AG08395 (cell line): Measurements from ENCODE around the gene PTPRCAP.
A peak's percentile ranks its signal among the peaks of the same experiment; 100 is the strongest.
"Not testable (repeated sequence)": the region's sequence is repeated elsewhere in the genome, so short reads cannot be mapped to it uniquely, and the experiment has no call there.

Source experiments
- DNase-seq: peaks from one replicate; pipeline ENCODE4 v3.0.0; 2012; ENCODE audit warnings: mixed read lengths, low spot score

PTPRCAP gene

DNA sequence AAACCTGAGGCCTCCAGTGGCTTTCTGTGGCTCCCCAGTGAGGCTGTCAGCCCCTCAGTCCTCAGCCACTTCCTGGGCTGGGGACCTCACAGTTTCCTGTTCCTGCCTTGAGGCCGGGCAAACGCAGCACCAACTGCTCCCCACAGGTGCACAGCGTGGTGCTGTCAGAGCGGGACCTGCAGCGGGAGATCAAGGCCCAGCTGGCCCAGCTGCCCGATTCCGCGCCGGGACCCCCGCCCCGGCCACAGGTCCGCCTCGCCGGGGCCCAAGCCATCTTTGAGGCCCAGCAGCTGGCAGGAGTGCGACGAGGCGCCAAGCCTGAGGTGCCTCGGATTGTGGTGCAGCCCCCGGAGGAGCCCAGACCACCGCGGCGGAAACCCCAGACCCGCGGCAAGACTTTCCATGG is 28.2 kb downstream of the PTPRCAP start:
- no peak for DNase-seq

DNA sequence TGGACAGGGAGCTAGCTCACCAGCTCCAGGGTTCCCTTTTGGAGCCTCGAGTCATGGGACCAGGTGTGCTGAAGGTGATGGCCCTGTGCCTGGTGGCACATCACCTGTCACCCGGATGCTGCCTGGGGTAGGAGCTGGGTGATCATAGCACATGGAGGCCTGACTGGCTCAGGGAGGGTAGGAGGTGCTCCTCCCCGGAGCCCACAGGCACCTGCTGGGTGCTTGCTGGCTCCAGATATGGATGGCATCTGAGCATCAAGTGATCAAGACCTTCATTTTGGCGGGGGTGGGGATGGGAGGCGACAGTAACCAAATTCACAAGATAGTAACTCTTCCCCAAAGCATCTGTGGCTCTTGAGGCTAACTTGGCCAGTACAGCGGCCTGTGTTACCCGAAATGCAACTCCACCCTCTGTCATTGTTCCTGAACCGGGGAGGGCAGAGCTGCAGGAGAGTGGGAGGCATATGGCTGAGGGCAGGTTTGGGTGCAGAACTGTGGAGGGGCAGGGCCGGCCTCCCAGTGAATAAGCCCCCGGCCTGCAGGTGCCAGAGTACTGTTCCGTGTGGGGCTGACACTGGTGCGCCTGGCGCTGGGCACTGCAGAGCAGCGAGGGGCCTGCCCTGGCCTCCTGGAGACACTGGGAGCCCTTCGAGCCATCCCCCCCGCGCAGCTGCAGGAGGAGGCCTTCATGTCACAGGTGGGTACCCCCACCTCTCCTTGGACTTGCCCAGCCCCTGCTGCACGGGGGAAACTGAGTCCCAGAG is 28.9 kb downstream of the PTPRCAP start:
- DNase-seq = no peak

DNA sequence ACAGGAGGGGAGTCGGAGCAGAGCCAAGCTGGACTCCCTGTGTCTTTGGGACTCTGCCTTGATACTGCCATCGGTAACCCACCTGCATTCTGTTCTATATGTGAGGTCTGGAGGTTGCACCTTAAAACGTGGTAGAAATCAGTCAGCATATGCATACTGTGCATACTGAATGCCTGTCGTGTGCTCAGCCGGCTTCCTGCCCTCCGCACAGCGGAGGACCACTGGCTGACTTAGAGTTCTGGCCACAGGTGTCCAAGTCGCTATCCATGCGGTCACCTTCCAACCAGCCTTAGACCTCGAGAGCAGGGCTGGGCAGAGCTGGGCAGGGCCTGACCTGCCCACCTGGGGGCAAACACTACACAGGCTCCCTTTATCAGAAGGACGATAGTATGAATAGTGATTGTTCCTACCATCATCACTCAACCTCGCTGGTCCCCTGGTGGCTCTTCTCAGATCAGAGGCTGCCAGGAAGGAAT is 29.8 kb downstream of the PTPRCAP start:
- no peak for DNase-seq

DNA sequence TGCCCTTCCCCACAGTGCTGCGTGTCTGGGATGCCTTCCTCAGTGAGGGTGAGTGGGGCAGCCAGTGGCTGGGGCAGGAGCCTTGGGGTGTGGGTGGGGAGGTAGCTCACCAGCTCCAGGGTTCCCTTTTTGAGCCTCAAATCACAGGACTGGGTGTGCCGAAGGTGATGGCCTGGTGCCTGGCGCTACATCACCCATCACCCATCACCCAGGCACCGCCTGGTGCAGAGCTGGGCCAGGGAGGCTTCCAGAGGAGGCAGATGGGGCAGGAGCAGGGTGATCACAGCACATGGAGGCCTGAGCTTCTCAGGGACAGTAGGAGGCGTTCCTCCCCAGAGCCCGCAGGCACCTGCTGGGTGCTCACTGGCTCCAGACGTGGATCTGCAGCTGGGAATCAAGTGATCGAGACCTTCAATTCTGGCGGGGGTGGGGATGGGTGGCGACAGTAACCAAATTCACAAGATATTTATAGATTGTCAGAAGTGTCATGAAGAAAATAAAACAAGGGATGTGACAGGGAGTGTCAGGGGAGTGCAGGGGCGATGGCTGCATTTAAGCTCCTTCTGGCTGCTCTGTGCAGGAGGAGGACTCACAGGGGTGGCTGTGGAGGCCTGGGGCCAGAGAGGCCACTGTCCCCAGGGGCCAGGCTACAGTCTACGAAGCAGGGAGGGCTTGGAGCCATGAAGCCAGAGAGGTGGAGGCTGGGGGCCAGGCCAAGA is 30.4 kb downstream of the PTPRCAP start:
- no peak for DNase-seq

DNA sequence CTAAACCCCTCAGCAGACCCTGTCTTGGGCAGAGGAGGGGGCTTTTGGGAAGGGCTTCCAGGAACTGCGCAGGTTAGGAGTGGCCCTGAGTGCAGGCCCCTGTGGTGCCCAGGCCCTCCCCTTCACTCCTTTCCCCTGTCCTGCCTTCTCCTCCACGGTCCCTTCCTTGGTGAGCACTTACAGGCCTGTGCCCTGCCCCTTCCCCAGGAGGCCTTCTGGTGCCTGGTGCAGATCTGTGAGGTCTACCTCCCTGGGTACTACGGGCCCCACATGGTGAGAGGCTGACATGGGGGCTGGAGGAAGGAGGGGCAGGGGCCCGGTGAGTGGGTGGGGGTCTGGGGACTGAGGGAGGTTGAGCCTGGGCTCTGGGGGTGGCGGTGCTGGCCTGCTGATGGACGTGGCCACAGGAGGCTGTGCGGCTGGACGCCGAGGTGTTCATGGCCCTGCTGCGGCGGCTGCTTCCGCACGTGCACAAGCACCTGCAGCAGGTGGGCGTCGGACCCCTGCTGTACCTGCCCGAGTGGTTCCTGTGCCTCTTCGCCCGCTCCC is 31.0 kb downstream of the PTPRCAP start:
- no peak for DNase-seq

DNA sequence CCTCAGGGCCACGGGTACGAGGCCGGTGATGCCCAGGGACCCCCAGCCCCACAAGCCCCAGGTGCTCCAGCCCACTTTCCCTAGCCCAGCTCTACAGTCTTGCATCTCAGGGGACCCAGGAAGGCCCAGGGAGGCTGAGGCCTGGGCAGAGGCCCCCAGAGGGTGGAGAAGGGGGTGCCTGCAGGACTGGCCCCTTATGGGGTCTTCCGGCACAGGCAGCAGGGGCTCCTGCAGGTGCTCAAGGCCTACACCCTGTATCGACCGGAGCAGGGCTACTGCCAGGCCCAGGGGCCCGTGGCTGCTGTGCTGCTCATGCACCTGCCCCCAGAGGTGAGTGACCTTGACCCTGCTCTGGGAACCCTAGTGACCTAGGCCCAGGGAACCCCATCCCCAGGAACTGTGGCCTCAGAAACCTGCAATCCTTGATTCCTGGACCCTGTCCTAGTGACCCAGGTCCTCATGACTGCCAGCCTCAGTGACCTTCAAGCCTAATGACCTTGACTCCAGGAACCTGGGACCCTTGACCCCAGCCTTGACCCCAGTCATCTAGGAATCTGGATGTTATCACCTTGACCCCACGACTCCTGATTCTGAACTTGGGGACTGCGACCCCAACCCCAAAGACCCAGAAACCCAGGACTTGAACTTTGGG is 31.7 kb downstream of the PTPRCAP start:
- no peak for DNase-seq

DNA sequence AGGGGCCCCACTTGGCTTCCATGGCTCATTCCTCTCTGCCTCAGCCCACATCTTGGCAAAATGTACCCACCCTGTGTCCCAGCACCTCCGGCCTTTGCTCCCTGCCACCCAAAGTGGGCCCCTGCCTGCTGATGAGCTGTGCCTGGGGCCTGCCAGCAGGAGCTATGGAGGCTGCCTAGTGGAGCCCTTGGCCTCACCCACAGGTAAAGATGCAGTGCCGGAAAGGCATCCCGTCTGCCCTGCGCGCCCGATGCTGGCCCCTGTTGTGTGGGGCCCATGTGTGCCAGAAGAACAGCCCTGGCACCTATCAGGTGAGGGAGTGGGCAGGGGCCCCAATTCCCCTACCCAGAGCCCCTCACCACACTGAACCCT is 32.3 kb downstream of the PTPRCAP start:
- no peak for DNase-seq

DNA sequence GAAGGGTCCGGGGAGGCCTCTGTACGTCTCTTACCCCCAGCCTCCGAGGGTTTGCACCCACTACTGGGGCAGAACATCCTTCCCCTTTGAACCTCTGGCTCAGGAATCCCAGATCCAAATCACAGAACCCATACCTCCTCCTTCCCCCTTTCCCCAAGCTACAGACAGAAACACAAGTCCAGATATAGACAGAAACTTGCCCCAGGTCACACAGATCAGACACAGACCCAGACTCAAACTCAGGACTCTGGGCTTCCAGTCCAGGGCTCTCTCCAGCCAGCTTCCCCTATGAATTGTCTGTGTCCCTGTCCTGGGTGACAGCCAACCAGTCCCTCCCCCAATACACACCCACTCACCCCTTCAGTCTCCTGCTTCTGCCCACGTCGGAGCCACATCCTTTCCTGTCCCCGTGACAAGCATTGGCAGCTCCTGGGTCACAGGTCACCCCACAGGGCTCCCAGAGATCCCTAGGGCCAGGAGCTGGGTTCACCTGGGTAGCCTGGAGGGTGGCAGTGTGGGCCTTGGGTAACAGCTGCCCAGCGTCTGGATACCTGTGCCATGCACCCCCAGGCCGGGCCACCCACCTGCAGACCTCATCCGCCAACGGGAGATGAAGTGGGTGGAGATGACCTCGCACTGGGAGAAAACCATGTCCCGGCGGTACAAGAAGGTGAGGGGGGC is 32.8 kb downstream of the PTPRCAP start:
- no peak for DNase-seq

DNA sequence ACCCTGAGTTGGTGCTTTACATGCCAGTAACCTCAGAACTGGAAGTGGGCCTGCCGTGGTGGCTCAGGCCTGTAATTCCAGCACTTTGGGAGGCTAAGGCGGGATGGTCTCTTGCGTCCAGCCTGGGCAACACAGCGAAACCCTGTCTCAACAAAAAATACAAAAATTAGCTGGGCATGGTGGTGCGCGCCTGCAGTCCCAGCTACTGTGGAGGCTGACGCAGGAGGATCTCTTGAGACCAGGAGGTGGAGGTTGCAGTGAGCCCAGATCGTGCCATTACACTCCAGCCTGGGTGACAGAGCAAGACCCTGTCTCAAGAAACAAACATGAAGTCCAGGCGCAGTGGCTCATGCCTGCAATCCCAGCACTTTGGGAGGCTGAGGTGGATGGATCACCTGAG is 34.4 kb downstream of the PTPRCAP start:
- DNase-seq = not testable (repeated sequence)

DNA sequence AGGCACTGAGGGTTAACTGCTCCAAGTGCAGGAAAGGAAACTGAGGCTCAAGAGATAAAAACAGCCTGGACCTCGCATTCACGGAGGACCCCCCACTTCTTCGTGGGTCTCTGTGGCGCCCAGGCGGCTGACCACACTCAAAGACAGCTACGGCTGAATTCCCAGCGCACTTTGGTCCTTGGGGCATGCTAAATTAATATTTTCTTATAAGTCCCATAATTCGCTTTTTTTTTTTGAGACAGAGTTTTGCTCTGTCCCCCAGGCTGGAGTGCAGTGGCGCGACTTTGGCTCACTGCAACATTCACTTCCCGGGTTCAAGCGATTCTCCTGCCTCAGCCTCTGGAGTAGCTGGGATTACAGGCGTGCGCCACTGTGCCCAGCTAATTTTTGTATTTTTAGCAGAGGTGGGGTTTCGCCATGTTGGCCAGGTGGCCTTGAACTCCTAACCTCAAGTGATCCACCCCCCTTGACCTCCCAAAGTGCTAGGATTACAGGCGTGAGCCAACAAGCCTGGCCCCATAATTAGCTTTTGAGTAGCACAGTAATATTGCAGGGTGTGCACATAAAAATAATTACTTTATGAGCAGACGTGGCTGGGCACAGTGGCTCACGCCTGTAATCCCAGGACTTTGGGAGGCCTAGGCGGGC is 35.2 kb downstream of the PTPRCAP start:
- not testable (repeated sequence) for DNase-seq

DNA sequence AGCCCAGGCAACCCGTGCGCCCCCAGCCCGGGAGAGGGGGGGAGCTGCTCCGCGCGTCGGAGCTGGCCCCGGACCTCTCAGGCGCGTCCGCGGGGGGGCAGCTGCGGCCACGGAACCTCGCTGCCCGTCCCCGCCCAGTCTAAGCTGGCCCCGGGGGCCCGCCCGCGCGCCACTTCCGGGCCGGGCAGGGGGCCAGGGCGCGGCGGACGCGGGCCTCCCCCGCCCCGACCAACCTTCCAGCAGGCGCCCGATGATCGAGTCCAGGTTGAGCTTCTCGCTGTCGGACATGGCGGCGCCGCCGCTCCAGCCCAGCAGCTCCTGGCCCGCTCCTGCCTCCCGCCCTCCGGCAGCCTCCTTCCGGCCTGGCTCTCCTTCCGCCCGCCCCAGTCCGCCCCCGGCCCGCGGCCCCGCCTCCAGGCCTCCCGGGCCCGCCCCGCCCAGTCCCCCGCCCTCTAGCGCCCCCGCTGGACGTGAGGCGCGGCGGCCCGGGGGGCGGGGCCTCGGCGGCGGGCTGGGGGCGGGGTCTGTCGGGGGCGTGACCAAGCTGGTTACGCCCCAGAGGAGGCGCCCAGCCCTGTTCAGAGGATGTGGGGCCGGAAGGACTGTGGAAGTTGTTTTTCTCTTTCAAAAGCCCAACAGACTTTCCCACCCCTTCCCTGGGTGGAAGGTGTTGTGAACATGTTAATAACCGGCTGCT is 35.8 kb downstream of the PTPRCAP start, which contains the start of gene PPP1CA:
Gene PPP1CA, minus strand, starts transcription at position 364 of the 697 bp plus-strand sequence. Its CDS starts 76 bp downstream, at position 288.
- peak; percentile 99 for DNase-seq

DNA sequence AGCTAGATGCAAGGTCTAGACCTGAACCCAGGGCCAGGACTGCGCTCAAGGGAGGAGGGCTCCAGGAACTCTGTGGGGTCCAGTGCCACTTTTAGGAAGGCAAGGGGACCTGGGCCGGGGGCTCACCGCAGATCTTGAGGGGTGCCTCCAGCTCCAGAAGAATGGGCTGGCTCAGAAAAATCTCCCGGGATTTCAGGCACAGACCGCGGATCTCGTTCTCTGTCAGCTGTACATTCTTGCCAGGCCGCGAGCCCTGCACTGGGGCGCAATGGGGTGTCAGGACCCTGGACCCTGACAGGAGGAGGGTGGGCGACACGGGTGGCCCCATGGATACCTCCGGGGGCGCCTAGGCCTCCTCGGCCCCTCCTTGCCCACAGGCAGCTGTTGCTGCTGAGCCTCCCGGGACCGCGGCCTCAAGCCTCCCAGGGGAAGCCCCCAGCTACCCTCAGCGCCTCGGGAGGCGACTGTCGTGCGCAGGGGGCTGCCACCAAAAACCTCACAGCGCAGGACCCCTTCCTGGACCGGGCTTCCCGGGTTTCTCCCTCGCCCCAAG is 36.5 kb downstream of the PTPRCAP start:
- no peak for DNase-seq

DNA sequence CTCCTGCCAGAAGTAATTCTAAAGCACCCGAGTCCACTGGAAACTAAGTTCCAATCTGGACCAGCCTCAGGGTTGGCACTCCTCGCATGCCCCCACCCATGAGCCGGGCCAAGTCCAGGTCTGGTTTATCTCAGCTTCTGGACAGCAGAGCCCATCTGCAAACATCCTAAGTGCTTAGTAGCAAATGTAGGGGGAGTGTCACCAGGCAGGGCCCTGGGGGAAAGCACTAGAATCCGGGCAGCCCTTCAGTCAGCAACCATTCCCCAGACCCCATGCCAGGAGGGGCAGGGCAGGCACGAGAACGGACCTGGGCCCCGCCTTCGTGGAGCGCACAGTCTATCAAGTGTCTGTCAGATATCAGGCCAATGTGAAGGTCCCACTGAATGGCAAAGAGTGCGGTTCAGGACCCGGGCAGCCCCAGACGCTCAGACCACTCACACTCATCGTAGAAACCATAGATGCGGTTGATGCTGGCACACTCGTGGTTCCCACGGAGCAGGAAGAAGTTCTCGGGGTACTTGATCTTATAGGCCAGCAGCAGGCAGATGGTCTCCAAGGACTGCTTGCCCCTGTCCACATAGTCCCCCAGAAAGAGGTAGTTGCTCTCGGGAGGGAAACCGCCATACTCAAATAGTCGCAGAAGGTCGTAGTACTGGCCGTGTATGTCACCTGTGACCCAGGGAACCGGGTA is 37.1 kb downstream of the PTPRCAP start:
- no peak for DNase-seq

DNA sequence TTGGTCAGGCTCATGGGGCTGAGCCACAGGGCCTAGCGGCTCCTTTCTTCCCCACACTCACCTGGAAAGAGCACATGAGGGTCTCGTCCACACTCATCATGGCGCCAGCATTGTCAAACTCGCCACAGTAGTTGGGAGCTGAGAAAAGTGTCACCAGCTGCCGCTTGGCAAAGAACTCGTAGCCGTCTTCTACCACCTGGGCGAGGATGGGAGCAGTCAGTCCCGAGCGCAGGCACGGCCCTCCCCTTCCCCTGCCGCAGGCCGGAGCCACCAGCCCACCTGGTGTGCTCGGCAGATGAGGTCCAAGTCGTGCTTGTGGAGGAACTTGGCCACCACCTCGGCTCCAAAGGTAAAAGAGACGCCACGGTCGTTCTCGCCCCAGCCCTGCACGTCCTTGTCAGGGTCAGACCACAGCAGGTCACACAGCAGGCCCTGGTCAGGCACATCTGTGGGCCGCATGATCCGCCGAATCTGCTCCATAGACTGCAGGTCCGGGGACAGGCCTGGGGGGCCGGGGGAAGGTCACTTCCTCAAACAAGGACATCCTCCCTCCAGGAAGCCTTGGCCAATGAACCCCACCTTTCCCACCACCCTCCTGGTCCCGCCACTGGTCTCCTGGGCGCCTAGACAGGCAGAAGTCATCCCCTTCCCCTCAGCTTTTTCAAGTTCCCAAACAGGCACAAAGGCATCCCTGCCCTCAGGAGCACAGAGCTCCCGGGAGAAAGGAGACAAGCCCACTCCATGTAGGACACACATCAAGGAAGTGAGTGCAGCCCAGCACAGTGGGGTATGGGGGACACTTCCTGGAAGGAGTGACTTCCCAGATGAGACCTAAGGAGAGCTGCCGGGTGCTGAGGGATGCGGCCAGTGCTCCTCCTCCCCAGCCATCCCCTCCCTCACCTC is 38.6 kb downstream of the PTPRCAP start:
- DNase-seq = no peak

DNA sequence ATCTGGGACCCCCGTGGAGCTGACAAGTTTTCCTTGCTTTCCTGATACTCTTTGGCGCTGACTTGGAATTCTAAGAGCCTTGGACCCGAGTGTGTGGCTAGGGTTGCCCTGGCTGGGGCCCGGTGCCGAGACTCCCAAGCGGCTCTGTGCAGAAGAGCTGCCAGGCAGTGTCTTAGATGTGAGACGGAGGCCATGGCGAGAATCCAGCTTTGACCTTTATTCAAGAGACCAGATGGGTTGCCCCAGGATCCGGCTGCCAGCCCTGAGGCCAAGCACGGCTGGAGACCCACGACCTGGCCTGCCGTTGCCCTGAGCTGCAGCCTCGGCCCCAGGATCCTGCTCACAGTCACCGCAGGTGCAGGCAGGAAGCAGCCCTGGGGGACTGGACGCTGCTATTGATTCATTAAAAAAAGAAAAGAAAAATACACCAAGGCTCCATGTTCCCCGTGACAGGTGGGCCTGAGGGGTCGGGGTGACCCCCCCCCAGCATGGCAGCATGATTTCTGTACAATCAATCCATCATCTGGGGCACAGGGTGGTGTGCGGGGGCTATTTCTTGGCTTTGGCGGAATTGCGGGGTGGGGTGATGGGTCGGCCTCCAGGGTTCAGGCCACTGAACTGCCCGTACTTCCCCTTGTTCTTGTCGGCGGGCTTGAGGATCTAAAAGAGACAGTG is 39.4 kb downstream of the PTPRCAP start:
- no peak for DNase-seq

DNA sequence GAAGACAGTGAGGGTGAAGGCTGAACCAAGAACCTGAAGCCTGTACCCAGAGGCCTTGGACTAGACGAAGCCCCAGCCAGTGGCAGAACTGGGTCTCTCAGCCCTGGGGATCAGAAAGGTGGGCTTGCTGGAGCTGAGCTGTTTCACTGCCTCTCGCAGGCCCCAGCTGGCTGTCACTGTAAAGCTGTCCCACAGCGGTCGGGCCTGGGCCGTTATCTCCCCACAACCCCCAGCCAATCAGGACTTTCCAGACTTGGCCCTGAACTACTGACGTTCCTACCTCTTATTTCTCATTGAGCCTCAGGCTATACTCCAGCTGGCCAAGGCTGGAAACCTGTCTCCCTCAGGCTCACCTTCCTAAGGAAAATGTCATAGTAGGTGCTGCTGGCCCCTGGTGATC is 39.9 kb downstream of the PTPRCAP start:
- DNase-seq = no peak

DNA sequence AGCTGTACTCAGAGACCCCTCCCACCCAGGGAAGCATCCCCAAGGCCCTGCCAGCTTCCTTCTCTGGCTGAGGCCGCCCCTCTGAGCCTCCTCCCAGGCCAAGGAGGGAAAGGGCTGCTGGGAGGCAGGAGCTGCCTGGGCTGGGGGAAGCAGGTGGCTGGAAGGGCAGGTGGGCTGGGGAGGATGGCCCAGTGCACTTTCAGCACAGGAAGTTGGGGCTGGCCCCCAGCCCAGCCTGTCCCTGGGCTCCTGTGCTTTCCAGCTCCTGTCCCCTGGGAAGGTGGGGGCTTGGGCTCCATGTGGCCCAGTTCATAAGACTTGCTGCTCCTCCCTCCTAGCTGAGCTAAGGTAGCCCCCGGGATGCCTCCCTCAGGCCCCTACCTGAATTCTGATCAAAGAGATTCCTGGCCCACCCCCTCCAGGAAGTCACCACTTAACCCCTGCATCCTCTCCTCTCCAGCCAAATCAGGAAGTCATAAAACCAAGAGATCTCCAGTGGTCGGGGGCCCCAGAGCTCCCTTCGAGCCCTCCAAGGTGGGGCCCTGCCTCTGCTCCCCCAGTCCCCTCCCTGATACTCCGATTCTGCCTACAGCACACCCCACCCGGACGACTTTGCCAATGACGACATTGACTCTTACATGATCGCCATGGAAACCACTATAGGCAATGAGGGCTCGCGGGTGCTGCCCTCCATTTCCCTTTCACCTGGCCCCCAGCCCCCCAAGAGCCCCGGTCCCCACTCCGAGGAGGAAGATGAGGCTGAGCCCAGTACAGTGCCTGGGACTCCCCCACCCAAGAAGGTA is 40.7 kb downstream of the PTPRCAP start:
- no peak for DNase-seq

DNA sequence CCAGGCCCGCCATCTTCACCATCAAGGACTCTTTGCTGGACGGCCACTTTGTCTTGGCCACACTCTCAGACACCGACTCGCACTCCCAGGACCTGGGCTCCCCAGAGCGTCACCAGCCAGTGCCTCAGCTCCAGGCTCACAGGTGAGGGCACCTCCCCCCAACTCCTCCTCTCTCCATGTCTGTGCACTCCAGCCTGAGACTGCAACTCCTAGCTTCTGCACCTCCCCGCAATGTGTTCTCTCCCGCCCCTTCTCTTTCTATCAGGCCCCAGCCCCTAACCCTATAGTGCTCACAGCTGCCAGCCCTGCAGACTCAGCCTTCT is 41.3 kb downstream of the PTPRCAP start:
- DNase-seq = no peak
